Right lobe of liver (tissue), 4 donors: ENCODE results near the gene CDH13.

Source experiments
- CTCF ChIP-seq, 4 donors: fragments of 200-600 bp in 3 of 4; fragments of 450-650 bp in 1 of 4; IDR thresholded peaks; one replicate each; pipeline versions ENCODE4 v1.5.1 to v1.8.0; 2016 to 2022; ENCODE audit warnings: antibody characterized with exemption in 4 of 4, mild to moderate bottlenecking in 2 of 4
- POLR2A ChIP-seq: fragments of 450-650 bp; IDR thresholded peaks from one replicate; pipeline ENCODE4 v1.6.1; 2017; ENCODE audit warnings: antibody characterized with exemption, mild to moderate bottlenecking
- donor health status: DM: no; HTN: no; CAD: no.
- donor health status: DM: no; HTN: no; CAD: no.
- donor health status: DM: no; HTN: yes; CAD: no.

GRCh38 chr16:83606486-83607030 is 979.8 kb downstream of the CDH13 start:
- TF ChIP-seq CTCF (IDR thresholded peaks at IDR 0.05) (no peak), POLR2A (no peak)
